Kidney epithelial cell (primary cell): Measurements from ENCODE around the gene ETV6. TPM values are rescaled to one million over a fixed set of nuclear protein-coding genes. Genes with fewer than 3 reads are reported as not detected.
A peak's percentile ranks its signal among the peaks of the same experiment; 100 is the strongest.

Experiments
- DNase-seq: peaks from one replicate; pipeline ENCODE4 v3.0.0-alpha.2; 2010; ENCODE audit warnings: low read depth
- H3K27me3 ChIP-seq: 2 replicates; pipeline ENCODE4 v1.6.0; 2011; ENCODE audit warnings: low read length; ENCODE audit not compliant: control insufficient read depth, insufficient read depth
- H3K36me3 ChIP-seq: 2 replicates; pipeline ENCODE4 v1.5.1; 2011; ENCODE audit warnings: low read length; ENCODE audit not compliant: control insufficient read depth, insufficient read depth
- H3K4me3 ChIP-seq: 2 replicates; pipeline ENCODE4 v1.5.1; 2011; ENCODE audit warnings: low read depth, mild to moderate bottlenecking, control low read depth, low read length
- CTCF ChIP-seq: IDR thresholded peaks from 2 replicates; pipeline ENCODE4 v1.5.1; 2011; ENCODE audit warnings: mild to moderate bottlenecking, moderate library complexity, low read length, control low read depth, inconsistent platforms; ENCODE audit not compliant: insufficient read depth, poor library complexity, severe bottlenecking
- total RNA-seq: library from RNA; depleted of rRNA; stranded (reverse); fragments of >200 nt; gene quantifications from 2 replicates; pipeline ENCODE4 v1.2.3, GENCODE V29; 2015

The ETV6 gene
- total RNA-seq, 1 donor from 2014 or later = 17.6 TPM

DNA sequence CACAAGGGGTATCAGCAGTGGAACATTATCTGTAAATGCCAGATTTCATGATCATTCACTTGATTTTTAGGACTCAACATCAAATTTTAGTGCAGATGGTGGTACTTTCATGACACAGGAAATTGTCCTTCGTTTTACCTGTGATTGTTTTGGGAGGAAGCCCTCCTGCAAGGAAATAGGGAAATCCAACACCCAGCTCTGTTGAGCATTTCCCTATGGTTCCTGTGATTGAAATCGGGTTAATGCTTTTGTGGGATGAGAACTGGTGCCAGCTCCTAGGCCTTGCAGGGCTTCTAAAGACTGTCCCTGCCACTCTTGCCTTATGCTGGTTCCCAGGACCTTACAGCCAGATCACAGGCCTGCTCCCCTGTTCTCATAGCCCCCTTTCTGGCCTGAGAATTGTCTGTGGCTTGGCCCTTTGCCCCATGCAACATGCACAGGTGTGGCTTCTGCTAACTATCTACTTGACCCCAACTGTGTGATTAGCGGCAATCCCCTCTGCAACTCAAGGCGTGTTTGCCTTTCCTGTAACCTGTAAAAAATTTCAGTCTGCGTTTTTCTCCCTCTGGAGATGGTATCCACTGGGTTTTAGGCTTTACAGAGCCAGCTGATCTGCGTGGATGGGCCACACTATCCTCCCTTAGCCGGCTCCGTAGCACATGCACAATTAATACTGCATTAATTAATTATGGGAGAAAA, 112.5 kb downstream of the ETV6 start:
- DNase-seq = no peak
- Histone ChIP-seq H3K4me3 (no peak overlapping the region), H3K36me3 (no peaks in the 10 kb centered on the region), H3K27me3 (no peaks in the 10 kb centered on the region)
- no peak for TF ChIP-seq CTCF

- Histone ChIP-seq H3K4me3 (no peak overlapping the region), H3K36me3 (no peaks in the 10 kb centered on the region), H3K27me3 (no peaks in the 10 kb centered on the region)
- no peak for DNase-seq
- TF ChIP-seq CTCF = no peak
Observed at GRCh38 chr12:11762723-11763326, 113.4 kb downstream of the ETV6 start.

GRCh38 chr12:11763760-11764520, 114.5 kb downstream of the ETV6 start:
- TF ChIP-seq CTCF = no peak
- Histone ChIP-seq H3K36me3 (no peaks in the 10 kb centered on the region), H3K27me3 (no peaks in the 10 kb centered on the region), H3K4me3 (no peak overlapping the region)
- DNase-seq = peak; percentile 65

DNA sequence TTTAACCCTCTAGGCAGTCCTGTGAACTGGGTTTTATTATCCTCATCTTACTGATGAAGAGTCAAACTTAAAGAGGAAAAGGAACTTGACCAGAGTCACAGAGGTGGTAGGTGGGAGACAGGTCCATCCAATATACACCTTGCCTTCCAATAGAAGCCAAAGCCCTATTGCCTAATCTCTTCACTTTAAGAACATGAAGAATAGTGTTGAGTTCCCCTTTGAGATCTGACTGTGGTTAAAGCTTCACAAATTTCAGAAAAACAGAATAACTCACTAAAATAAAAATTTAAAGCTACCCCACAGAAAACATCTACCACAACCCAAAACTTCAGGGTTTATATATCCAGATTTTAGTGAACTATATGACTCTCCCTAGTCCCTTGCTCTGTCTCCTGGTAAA, 115.4 kb downstream of the ETV6 start:
- no peak for DNase-seq
- no peak overlapping the region for H3K4me3 ChIP-seq
- no peaks in the 10 kb centered on the region for H3K27me3 ChIP-seq
- no peaks in the 10 kb centered on the region for H3K36me3 ChIP-seq
- TF ChIP-seq CTCF = no peak

- no peaks in the 10 kb centered on the region for H3K27me3 ChIP-seq
- no peak overlapping the region for H3K4me3 ChIP-seq
- H3K36me3 ChIP-seq = no peaks in the 10 kb centered on the region
- no peak for DNase-seq
- no peak for TF ChIP-seq CTCF
Observed at GRCh38 chr12:11765421-11765816, 115.9 kb downstream of the ETV6 start.
